ENCODE measurements around the gene GNG3.
"Not testable (repeated sequence)": the region's sequence is repeated elsewhere in the genome, so short reads cannot be mapped to it uniquely, and the experiment has no call there.

The GNG3 gene

GRCh38 chr11:62689421-62690183 lies 17.9 kb upstream of the GNG3 start, which contains the start of gene LRRN4CL:
TSS of gene LRRN4CL (minus strand) at chr11:62689530. CDS start at chr11:62688508, 1,022 bp downstream.
- no peak within 1 kb of the TSS for H3K9ac ChIP-seq (ENCODE audit: low read length)

DNA sequence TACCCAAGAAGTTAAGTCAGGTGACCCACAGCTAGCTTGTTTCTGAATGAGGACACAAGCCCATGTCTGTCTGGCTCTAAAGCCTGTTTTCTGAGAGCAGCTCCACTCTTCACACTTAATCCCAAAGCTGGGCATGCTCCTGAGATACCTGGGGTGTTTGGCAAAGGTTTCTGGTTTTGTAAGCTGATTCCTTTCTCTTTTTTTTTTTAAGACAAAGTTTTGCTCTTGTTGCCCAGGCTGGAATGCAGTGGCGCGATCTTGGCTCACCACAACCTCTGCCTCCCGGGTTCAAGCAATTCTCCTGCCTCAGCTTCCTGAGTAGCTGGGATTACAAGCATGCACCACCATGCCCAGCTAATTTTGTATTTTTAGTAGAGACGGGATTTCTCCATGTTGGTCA lies 13.9 kb upstream of the GNG3 start:
- not testable (repeated sequence) for H3K9me3 ChIP-seq (ENCODE audit: low read length)
- peaks cover 18% of the 10 kb centered on the region for H3K36me3 ChIP-seq (ENCODE audit: insufficient read depth, low read length)

More at GRCh38 chr11:62689421-62690183, 17.9 kb upstream of the GNG3 start, which contains the start of gene LRRN4CL:
- peak within 1 kb of the TSS; percentile 41 to 44 for H3K4me3 ChIP-seq (ENCODE audit: low read depth in 1 of 2, low read length in 2 of 2)
- H3K27me3 ChIP-seq (ENCODE audit: control insufficient read depth in 1 of 2, insufficient read depth in 2 of 2, low read length in 2 of 2) = peaks cover 0 to 9% of the 10 kb centered on the region in 2 donors
- peak within 1 kb of the TSS; percentile 60 for H3K27ac ChIP-seq (ENCODE audit: low read depth, low read length)
- H3K36me3 ChIP-seq (ENCODE audit: insufficient read depth, low read length) = peaks cover 18% of the 10 kb centered on the region
- peaks cover 14% of the 10 kb centered on the region for H3K4me1 ChIP-seq (ENCODE audit: insufficient read depth, low read length)
- H3K9me3 ChIP-seq (ENCODE audit: low read length) = no peaks in the 10 kb centered on the region

GRCh38 chr11:62694455-62695167 lies 12.9 kb upstream of the GNG3 start:
- Histone ChIP-seq H3K27ac (ENCODE audit: low read depth, low read length) (no peak overlapping the region), H3K4me1 (ENCODE audit: insufficient read depth, low read length) (peaks cover 15% of the 10 kb centered on the region), H3K27me3 (ENCODE audit: control insufficient read depth in 1 of 2, insufficient read depth in 2 of 2, low read length in 2 of 2) (no peaks in the 10 kb centered on the region), H3K9ac (ENCODE audit: low read length) (no peak overlapping the region), H3K4me3 (ENCODE audit: low read depth in 1 of 2, low read length in 2 of 2) (no peak overlapping the region), H3K36me3 (ENCODE audit: insufficient read depth, low read length) (peaks cover 18% of the 10 kb centered on the region), H3K9me3 (ENCODE audit: low read length) (no peaks in the 10 kb centered on the region)

More for the DNA sequence above, 13.9 kb upstream of the GNG3 start:
- not testable (repeated sequence) for H3K4me3 ChIP-seq (ENCODE audit: low read depth in 1 of 2, low read length in 2 of 2); H3K27me3 ChIP-seq (ENCODE audit: control insufficient read depth in 1 of 2, insufficient read depth in 2 of 2, low read length in 2 of 2); H3K27ac ChIP-seq (ENCODE audit: low read depth, low read length); H3K9ac ChIP-seq (ENCODE audit: low read length)
- peaks cover 15% of the 10 kb centered on the region for H3K4me1 ChIP-seq (ENCODE audit: insufficient read depth, low read length)

- Histone ChIP-seq H3K4me3 (ENCODE audit: low read depth in 1 of 2, low read length in 2 of 2) (no peak overlapping the region), H3K4me1 (ENCODE audit: insufficient read depth, low read length) (peaks cover 18% of the 10 kb centered on the region), H3K36me3 (ENCODE audit: insufficient read depth, low read length) (no peaks in the 10 kb centered on the region), H3K27me3 (ENCODE audit: control insufficient read depth in 1 of 2, insufficient read depth in 2 of 2, low read length in 2 of 2) (no peaks in the 10 kb centered on the region), H3K9me3 (ENCODE audit: low read length) (no peaks in the 10 kb centered on the region), H3K27ac (ENCODE audit: low read depth, low read length) (no peak overlapping the region), H3K9ac (ENCODE audit: low read length) (no peak overlapping the region)
Measured at GRCh38 chr11:62702246-62702645, 5.2 kb upstream of the GNG3 start.

- H3K27ac ChIP-seq (ENCODE audit: low read depth, low read length); H3K4me3 ChIP-seq (ENCODE audit: low read depth in 1 of 2, low read length in 2 of 2); H3K27me3 ChIP-seq (ENCODE audit: control insufficient read depth in 1 of 2, insufficient read depth in 2 of 2, low read length in 2 of 2); H3K9me3 ChIP-seq (ENCODE audit: low read length); H3K36me3 ChIP-seq (ENCODE audit: insufficient read depth, low read length); H3K9ac ChIP-seq (ENCODE audit: low read length): not testable (repeated sequence)
- peaks cover 27% of the 10 kb centered on the region for H3K4me1 ChIP-seq (ENCODE audit: insufficient read depth, low read length)
Measured at GRCh38 chr11:62703921-62704320, 3.6 kb upstream of the GNG3 start.

- no peaks in the 10 kb centered on the region for H3K36me3 ChIP-seq (ENCODE audit: insufficient read depth, low read length)
- peak overlapping the region; percentile 92 for H3K9ac ChIP-seq (ENCODE audit: low read length)
- peaks cover 36% of the 10 kb centered on the region for H3K4me1 ChIP-seq (ENCODE audit: insufficient read depth, low read length)
- peak overlapping the region; percentile 94 for H3K27ac ChIP-seq (ENCODE audit: low read depth, low read length)
- no peaks in the 10 kb centered on the region for H3K9me3 ChIP-seq (ENCODE audit: low read length)
- peak overlapping the region; percentile 43 to 88 for H3K4me3 ChIP-seq (ENCODE audit: low read depth in 1 of 2, low read length in 2 of 2)
- no peaks in the 10 kb centered on the region for H3K27me3 ChIP-seq (ENCODE audit: control insufficient read depth in 1 of 2, insufficient read depth in 2 of 2, low read length in 2 of 2)
Measured at GRCh38 chr11:62705413-62705812, 2.1 kb upstream of the GNG3 start.

DNA sequence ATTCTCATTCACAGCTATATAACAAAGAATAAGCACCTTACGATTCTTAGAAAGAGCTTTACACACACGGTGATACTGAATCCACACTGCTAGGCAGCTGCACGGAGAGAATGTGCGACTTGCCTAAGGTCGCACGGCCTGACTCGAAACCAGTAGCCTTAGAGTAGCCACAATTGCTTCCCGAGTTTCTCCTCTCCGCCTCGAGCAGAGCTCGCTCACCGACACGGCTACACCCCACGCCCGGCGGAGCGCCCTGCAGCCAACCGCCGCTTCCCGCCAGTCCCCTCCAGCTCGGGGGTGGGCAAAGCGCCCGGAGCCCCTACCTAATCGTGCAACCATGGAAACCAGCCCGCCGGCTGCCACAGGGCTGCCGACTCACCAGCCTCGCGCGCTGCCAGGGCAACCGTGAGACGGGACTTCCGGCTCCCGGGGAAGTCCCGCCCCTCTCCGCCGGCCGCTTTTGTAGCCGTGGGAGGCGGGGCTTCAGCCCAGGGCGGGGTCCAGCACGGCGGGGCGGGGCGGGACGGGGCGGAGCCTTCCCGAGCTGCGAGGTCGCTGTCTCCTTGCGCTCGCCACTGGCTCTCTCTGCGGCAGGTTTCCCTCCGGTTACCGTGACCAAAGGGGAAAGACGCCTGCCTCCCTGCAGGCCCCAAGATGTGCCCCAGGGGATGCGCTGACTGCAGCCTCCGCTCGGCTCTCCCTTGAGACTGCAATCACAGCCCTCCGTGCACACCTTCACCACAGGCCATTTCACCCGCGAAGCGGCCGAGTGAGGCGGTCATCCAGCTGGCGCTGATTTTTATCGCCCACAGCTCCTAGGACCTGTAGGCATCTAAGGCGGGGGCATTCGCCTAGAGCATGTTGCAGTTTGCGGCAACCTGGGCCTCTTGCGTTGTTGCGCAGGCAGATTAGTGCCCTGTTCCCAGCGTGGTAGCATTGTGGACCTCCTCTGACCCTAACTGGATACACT lies 1.3 kb upstream of the GNG3 start:
- Histone ChIP-seq H3K27ac (ENCODE audit: low read depth, low read length) (peak overlapping the region; percentile 94), H3K36me3 (ENCODE audit: insufficient read depth, low read length) (peaks cover 1% of the 10 kb centered on the region), H3K9ac (ENCODE audit: low read length) (peak overlapping the region; percentile 92), H3K27me3 (ENCODE audit: control insufficient read depth in 1 of 2, insufficient read depth in 2 of 2, low read length in 2 of 2) (no peaks in the 10 kb centered on the region), H3K4me3 (ENCODE audit: low read depth in 1 of 2, low read length in 2 of 2) (peak overlapping the region; percentile 43 to 88), H3K9me3 (ENCODE audit: low read length) (no peaks in the 10 kb centered on the region), H3K4me1 (ENCODE audit: insufficient read depth, low read length) (peaks cover 37% of the 10 kb centered on the region)

- Histone ChIP-seq H3K4me1 (ENCODE audit: insufficient read depth, low read length) (peaks cover 37% of the 10 kb centered on the region), H3K27ac (ENCODE audit: low read depth, low read length) (peak overlapping the region; percentile 86), H3K9ac (ENCODE audit: low read length) (peak overlapping the region; percentile 14), H3K27me3 (ENCODE audit: control insufficient read depth in 1 of 2, insufficient read depth in 2 of 2, low read length in 2 of 2) (no peaks in the 10 kb centered on the region), H3K36me3 (ENCODE audit: insufficient read depth, low read length) (peaks cover 6% of the 10 kb centered on the region), H3K9me3 (ENCODE audit: low read length) (no peaks in the 10 kb centered on the region), H3K4me3 (ENCODE audit: low read depth in 1 of 2, low read length in 2 of 2) (peak overlapping the region; percentile 43 to 88)
Measured at GRCh38 chr11:62706850-62707247, 627 bp upstream of the GNG3 start.

- Histone ChIP-seq H3K9ac (ENCODE audit: low read length) (no peak overlapping the region), H3K4me3 (ENCODE audit: low read depth in 1 of 2, low read length in 2 of 2) (peak overlapping the region; percentile 51 to 90), H3K36me3 (ENCODE audit: insufficient read depth, low read length) (peaks cover 17% of the 10 kb centered on the region), H3K27me3 (ENCODE audit: control insufficient read depth in 1 of 2, insufficient read depth in 2 of 2, low read length in 2 of 2) (no peaks in the 10 kb centered on the region), H3K9me3 (ENCODE audit: low read length) (no peaks in the 10 kb centered on the region), H3K4me1 (ENCODE audit: insufficient read depth, low read length) (peaks cover 37% of the 10 kb centered on the region), H3K27ac (ENCODE audit: low read depth, low read length) (peak overlapping the region; percentile 90)
Measured at GRCh38 chr11:62708392-62708791, 916 bp downstream of the GNG3 start.

DNA sequence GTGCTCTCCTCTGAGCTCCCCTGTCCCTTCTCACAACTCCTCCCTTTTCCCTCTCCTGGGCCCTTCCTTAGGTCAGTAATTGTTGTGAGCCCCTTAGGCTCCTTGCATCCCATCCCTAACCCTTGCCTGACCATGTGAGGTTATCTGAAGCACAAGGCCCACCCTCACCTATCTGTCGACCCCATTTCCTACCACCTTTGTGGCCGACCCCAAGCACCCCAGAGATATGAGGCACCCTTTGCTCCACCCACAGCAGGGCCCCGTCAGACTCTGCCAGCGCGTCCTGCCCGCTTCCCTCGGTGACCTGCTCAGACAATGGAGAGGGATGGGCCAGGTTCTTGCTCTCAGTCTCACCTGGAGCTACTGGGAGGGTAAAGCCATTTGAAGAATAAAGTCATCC lies 1.3 kb downstream of the GNG3 start:
- Histone ChIP-seq H3K9ac (ENCODE audit: low read length) (peak overlapping the region; percentile 79), H3K27me3 (ENCODE audit: control insufficient read depth in 1 of 2, insufficient read depth in 2 of 2, low read length in 2 of 2) (no peaks in the 10 kb centered on the region), H3K9me3 (ENCODE audit: low read length) (no peaks in the 10 kb centered on the region), H3K27ac (ENCODE audit: low read depth, low read length) (peak overlapping the region; percentile 90), H3K4me1 (ENCODE audit: insufficient read depth, low read length) (peaks cover 37% of the 10 kb centered on the region), H3K36me3 (ENCODE audit: insufficient read depth, low read length) (peaks cover 21% of the 10 kb centered on the region), H3K4me3 (ENCODE audit: low read depth in 1 of 2, low read length in 2 of 2) (peak overlapping the region; percentile 51 to 90)

Measured in muscle layer of colon (tissue), 2 donors.